ENCODE data around the gene KLHDC8A. TPM values are rescaled to one million over a fixed set of nuclear protein-coding genes. Genes with fewer than 3 reads are reported as not detected.

The KLHDC8A gene
- total RNA-seq, 2 donors from 2014 or later, result not detected

DNA sequence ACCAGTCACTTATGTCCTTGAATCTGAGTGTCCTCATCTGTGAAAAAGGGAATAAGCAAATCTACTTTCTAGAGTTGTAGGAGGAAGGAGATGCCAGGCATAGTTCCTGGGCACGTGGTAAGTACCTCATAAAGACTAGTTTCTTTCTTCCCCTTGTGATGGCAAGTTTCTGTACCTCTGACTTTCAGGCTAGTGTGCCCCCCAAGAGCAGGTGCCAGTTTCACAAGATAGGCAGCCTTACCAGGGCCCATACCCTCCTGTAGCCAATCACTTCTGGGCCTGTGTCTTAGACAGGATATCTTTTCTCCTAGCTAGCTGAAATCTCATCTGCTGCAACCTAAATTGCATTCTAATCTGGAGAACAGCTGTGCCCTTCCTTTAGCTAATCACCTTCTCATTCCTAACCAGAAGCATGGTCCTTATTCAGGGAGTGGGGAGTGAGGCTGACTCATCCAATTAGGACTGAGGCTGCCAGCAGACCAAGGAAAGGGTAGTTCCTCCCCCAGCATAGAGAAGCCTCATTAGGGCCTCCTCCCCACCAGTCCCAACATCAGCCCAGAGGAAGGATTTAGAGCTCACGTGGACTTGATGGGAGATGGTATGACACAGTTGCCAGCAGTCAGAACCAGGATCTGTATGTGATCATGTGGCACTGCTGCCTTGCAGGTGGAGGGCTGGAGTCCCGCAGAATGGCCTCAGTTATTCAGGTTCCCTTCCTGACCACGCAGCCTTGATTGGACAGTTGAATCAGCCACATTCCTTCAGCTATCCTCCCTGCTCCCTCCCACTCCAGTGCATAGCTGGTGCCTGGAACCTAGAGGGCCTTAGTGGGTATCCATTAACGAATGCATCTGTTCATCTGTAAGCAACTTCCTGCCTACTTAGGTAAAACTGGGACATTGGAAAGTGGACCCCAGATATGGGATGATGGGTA, 7.9 kb downstream of the KLHDC8A start:
- H3K4me1 ChIP-seq (ENCODE audit: control insufficient read depth in 1 of 2, low read depth in 2 of 2), result peaks cover 5 to 21% of the 10 kb centered on the region in 2 donors
- no peak overlapping the region for H3K27ac ChIP-seq
- peaks cover 8% of the 10 kb centered on the region for H3K27me3 ChIP-seq (replicated peaks; ENCODE audit: insufficient read depth)
- TF ChIP-seq, protein P1, sequence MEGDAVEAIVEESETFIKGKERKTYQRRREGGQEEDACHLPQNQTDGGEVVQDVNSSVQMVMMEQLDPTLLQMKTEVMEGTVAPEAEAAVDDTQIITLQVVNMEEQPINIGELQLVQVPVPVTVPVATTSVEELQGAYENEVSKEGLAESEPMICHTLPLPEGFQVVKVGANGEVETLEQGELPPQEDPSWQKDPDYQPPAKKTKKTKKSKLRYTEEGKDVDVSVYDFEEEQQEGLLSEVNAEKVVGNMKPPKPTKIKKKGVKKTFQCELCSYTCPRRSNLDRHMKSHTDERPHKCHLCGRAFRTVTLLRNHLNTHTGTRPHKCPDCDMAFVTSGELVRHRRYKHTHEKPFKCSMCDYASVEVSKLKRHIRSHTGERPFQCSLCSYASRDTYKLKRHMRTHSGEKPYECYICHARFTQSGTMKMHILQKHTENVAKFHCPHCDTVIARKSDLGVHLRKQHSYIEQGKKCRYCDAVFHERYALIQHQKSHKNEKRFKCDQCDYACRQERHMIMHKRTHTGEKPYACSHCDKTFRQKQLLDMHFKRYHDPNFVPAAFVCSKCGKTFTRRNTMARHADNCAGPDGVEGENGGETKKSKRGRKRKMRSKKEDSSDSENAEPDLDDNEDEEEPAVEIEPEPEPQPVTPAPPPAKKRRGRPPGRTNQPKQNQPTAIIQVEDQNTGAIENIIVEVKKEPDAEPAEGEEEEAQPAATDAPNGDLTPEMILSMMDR (IDR thresholded peaks at IDR 0.05), result no peak
- DNase-seq (ENCODE audit: low spot score) (no peak), ATAC-seq (ENCODE audit: insufficient number of reproducible peaks, low FRiP score, low read depth) (no peak)
- no peaks in the 10 kb centered on the region for H3K36me3 ChIP-seq
- no peak overlapping the region for H3K4me3 ChIP-seq
- no peaks in the 10 kb centered on the region for H3K9me3 ChIP-seq

DNA sequence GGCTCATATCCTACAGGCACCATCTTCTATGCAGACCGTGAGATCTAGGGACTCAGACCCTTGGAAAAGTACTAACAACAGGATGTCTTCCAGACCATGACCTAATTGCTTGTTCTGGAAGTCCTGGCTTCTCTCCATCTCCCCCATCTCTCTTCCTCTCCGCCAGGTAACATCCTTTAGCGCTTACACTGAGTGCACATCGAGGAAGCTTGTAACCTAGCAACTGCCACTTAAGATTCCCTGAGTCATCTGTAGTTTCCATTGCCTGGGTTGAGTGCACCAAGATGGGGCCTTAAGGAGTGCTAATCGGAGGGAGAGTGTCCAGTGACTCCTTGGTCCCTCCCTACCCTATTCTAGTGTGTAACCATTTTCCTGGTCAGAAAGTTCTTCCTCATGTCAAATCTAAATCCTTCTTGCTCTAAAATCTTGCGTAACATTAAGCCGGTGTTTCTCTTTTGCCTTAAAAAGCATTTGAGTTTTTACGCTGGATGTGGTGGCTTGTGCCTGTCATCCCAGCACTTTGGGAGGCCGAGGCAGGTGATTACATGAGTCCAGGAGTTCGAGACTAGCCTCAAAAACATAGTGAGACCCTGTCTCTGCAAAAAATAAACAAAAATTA, 9.7 kb downstream of the KLHDC8A start:
- ATAC-seq (ENCODE audit: insufficient number of reproducible peaks, low FRiP score, low read depth), result no peak
- Histone ChIP-seq H3K9me3 (no peaks in the 10 kb centered on the region), H3K27ac (no peak overlapping the region), H3K36me3 (no peaks in the 10 kb centered on the region), H3K4me3 (no peak overlapping the region), H3K27me3 (replicated peaks; ENCODE audit: insufficient read depth) (peaks cover 13% of the 10 kb centered on the region), H3K4me1 (ENCODE audit: control insufficient read depth in 1 of 2, low read depth in 2 of 2) (peaks cover 12 to 13% of the 10 kb centered on the region in 2 donors)
- TF ChIP-seq, protein P1 (IDR thresholded peaks at IDR 0.05), result no peak
- no peak for DNase-seq (ENCODE audit: low spot score)

DNA sequence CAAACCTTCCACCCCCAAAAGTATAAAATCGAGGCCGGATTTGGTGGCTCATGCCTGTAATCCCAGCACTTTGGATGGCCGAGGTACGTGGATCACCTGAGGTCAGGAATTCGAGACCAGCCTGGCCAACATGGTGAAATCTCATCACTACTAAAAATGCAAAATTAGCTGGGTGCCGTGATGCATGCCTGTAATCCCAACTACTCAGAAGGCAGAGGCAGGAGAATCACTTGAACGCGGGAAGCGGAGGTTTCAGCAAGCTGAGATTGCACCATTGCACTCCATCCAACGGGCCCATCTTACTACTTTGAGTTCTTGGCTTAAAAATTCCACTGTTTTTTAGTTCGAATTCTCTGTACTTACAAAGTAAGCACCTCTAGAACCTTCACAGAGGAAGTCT, 11.0 kb downstream of the KLHDC8A start:
- TF ChIP-seq, protein P1 (IDR thresholded peaks at IDR 0.05), result no peak
- DNase-seq (ENCODE audit: low spot score) (no peak), ATAC-seq (ENCODE audit: insufficient number of reproducible peaks, low FRiP score, low read depth) (no peak)
- no peak overlapping the region for H3K27ac ChIP-seq
- no peak overlapping the region for H3K4me3 ChIP-seq
- H3K36me3 ChIP-seq, result no peaks in the 10 kb centered on the region
- no peaks in the 10 kb centered on the region for H3K9me3 ChIP-seq
- H3K4me1 ChIP-seq (ENCODE audit: control insufficient read depth in 1 of 2, low read depth in 2 of 2), result peaks cover 12 to 13% of the 10 kb centered on the region in 2 donors
- H3K27me3 ChIP-seq (replicated peaks; ENCODE audit: insufficient read depth), result peaks cover 13% of the 10 kb centered on the region

DNA sequence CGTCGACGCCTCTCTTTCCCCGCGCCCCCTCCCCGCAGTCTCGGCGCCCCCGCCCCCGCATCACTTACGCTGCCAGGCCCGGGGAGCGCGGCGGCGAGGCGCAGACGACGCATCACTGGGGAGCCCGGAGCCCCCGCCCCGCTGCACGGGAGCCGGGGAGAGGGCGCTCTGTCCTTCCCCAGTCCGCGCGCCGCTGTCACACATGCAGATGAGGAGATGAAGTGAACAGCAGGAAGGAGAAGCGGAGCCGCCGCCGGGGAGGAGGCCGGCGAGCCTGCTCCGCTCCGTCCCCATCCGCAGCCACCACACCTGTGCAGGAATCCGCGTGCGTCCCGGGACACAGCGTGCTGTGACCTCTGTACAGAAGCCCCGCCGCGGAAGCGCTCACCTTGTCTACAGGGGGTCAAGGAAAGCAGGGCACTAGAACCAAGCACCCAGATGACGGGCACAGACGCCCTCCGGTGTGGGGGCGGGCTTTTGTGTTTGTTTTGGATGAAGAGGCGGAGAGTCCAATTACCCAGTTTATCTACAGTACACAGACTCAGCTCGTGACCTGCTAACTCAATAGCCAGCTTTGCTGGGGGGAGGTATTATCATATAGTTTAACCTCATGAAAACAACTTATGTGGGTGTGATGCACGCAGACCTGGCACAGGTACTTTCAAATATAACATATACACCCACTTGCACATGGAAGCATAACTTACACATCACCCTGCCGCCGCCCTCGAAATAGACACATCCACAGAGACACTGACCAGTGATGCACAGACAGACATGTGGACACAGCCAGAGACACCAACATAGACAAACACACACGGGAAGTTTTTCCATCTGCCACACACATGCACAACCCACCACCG, 12.4 kb downstream of the KLHDC8A start:
- Histone ChIP-seq H3K27ac (no peak overlapping the region), H3K4me3 (peak overlapping the region; percentile 65), H3K4me1 (ENCODE audit: control insufficient read depth in 1 of 2, low read depth in 2 of 2) (peaks cover 12 to 13% of the 10 kb centered on the region in 2 donors), H3K36me3 (no peaks in the 10 kb centered on the region), H3K27me3 (replicated peaks; ENCODE audit: insufficient read depth) (peaks cover 13% of the 10 kb centered on the region), H3K9me3 (no peaks in the 10 kb centered on the region)
- DNase-seq (ENCODE audit: low spot score) (no peak), ATAC-seq (ENCODE audit: insufficient number of reproducible peaks, low FRiP score, low read depth) (no peak)
- TF ChIP-seq, protein P1 (IDR thresholded peaks at IDR 0.05), result no peak
